ENCODE data around the gene FIBCD1. TPM values are rescaled to one million over a fixed set of nuclear protein-coding genes. Genes with fewer than 3 reads are reported as not detected.
A peak's percentile ranks its signal among the peaks of the same experiment; 100 is the strongest.

The FIBCD1 gene
- total RNA-seq, 1 experiment from 2014 or later: 7.1 TPM

GRCh38 chr9:130891688-130892476, 47.2 kb downstream of the FIBCD1 start:
- no peak overlapping the region for H2AK5ac ChIP-seq (ENCODE audit: insufficient read length, low read length)
- no peaks in the 10 kb centered on the region for H4K20me1 ChIP-seq (ENCODE audit: control insufficient read depth, insufficient read depth, insufficient read length)
- no peak overlapping the region for H3K4me3 Mint-ChIP-seq
- no peak overlapping the region for H3K18ac ChIP-seq (ENCODE audit: insufficient read length, low read depth, low read length)
- no peak overlapping the region for H3K56ac ChIP-seq (ENCODE audit: insufficient read length, low read depth, low read length)
- DNase-seq: no peak
- no peak overlapping the region for H4K5ac ChIP-seq (ENCODE audit: insufficient read length, low read depth, low read length)
- H3K4me1 ChIP-seq (ENCODE audit: insufficient read depth, low read length): no peaks in the 10 kb centered on the region
- H2AFZ ChIP-seq (ENCODE audit: low read length): no peak overlapping the region
- peaks cover 7 to 42% (median 18%) of the 10 kb centered on the region in 3 experiments for H3K36me3 Mint-ChIP-seq (ENCODE audit: insufficient read depth in 1 of 3, low read depth in 3 of 3)
- H4K8ac ChIP-seq (replicated peaks; ENCODE audit: insufficient read length, low read depth, low read length): no peak overlapping the region
- peak overlapping the region in 1 of 3 experiments; percentile 49; a peak in 1 of 7 replicates for H3K27ac Mint-ChIP-seq
- H2BK12ac ChIP-seq (ENCODE audit: insufficient read length, low read depth, low read length): no peak overlapping the region
- H2BK15ac ChIP-seq (ENCODE audit: low read depth, low read length): no peak overlapping the region
- H3K79me1 ChIP-seq (ENCODE audit: insufficient read depth, low read depth, low read length, poor library complexity, severe bottlenecking): no peaks in the 10 kb centered on the region
- WGBS (ENCODE audit: extremely low coverage, insufficient read length, low lambda C conversion rate): no CpG with 5 or more reads among the region's 18 CpGs
- H3K79me2 ChIP-seq (ENCODE audit: insufficient read depth, low read length): no peaks in the 10 kb centered on the region
- no peak for TF ChIP-seq CTCF (conservative IDR thresholded peaks at IDR 0.05)
- H3T11ph ChIP-seq (ENCODE audit: low read length): no peak overlapping the region
- H2BK20ac ChIP-seq (ENCODE audit: low read depth, low read length, poor library complexity, severe bottlenecking): no peak overlapping the region
- peaks cover 2 to 9% of the 10 kb centered on the region in 2 experiments; a peak in 1 of 4 replicates for H3K4me1 Mint-ChIP-seq
- H3K27me3 Mint-ChIP-seq (ENCODE audit: low read depth): no peaks in the 10 kb centered on the region; the same call in 1 of the 2 replicates
- no peak overlapping the region for H3K27ac ChIP-seq (ENCODE audit: insufficient read length, low read depth, low read length)
- no peak overlapping the region for H3K23ac ChIP-seq (ENCODE audit: insufficient read length, low read depth, low read length)
- no peaks in the 10 kb centered on the region for H3K23me2 ChIP-seq (ENCODE audit: insufficient read length, low read depth, low read length, poor library complexity, severe bottlenecking)
- H3K4me2 ChIP-seq (ENCODE audit: insufficient read depth, insufficient read length, low read length): no peak overlapping the region
- no peak overlapping the region for H3K9ac ChIP-seq (ENCODE audit: extremely low read depth, insufficient read length, low read length)
- H3K9me3 ChIP-seq (ENCODE audit: control insufficient read depth, low read depth, low read length): no peaks in the 10 kb centered on the region
- H3K14ac ChIP-seq (ENCODE audit: insufficient read depth, low read length): no peak overlapping the region
- H2BK5ac ChIP-seq (ENCODE audit: insufficient read length, low read length): no peak overlapping the region
- H2BK120ac ChIP-seq (ENCODE audit: low read depth, low read length, poor library complexity, severe bottlenecking): no peak overlapping the region
- H4K91ac ChIP-seq (ENCODE audit: insufficient read length, low read depth, low read length): no peak overlapping the region
- H3K9me3 Mint-ChIP-seq: no peaks in the 10 kb centered on the region; a peak in 1 of 5 replicates
- no peak overlapping the region for H3K4ac ChIP-seq (ENCODE audit: low read depth, low read length)
- H3K27me3 ChIP-seq (ENCODE audit: insufficient read depth, low read length): no peaks in the 10 kb centered on the region

All from H9 (cell line).